Ovary (tissue), 9 donors: ENCODE measurements around the gene GPR137C. TPM values are rescaled to one million over a fixed set of nuclear protein-coding genes. Genes with fewer than 3 reads are reported as not detected.

Experiments
- DNase-seq, 5 donors: peaks; one replicate each; pipeline ENCODE4 v3.0.0-alpha.2; 2019 to 2020
- H3K27ac ChIP-seq, 2 donors: fragments of 200-600 bp; one replicate each; pipeline versions ENCODE4 v1.5.1 to v1.8.0; 2019 to 2022
- H3K27me3 ChIP-seq: fragments of 200-600 bp; one replicate; pipeline ENCODE4 v1.8.0; 2022
- H3K36me3 ChIP-seq: fragments of 200-600 bp; sonication (generic); one replicate; pipeline ENCODE4 v1.5.1; 2019
- H3K4me1 ChIP-seq: one replicate; pipeline ENCODE4 v1.8.1; 2013; ENCODE audit warnings: mild to moderate bottlenecking, moderate library complexity; ENCODE audit not compliant: insufficient read depth
- H3K4me3 ChIP-seq: fragments of 200-600 bp; sonication (generic); one replicate; pipeline ENCODE4 v1.5.1; 2017
- H3K9me3 ChIP-seq, 2 donors: fragments of 200-600 bp in 1 of 2; sonication (generic) in 1 of 2; one replicate each; pipeline versions ENCODE4 v1.5.1 to v1.8.1; 2013 to 2019; ENCODE audit warnings: mild to moderate bottlenecking in 1 of 2, moderate library complexity in 1 of 2
- CTCF ChIP-seq, 3 donors: fragments of 450-650 bp in 2 of 3; fragments of 200-600 bp in 1 of 3; IDR thresholded peaks; one replicate each; pipeline versions ENCODE4 v1.5.1 to v1.8.0; 2016 to 2022; ENCODE audit warnings: antibody characterized with exemption in 3 of 3, mild to moderate bottlenecking in 1 of 3
- EP300 ChIP-seq: sonication (generic); formaldehyde crosslinking; IDR thresholded peaks from one replicate; pipeline ENCODE4 v1.6.1; 2017; ENCODE audit warnings: antibody characterized with exemption
- POLR2A ChIP-seq: fragments of 450-650 bp; IDR thresholded peaks from one replicate; pipeline ENCODE4 v1.6.1; 2017; ENCODE audit warnings: antibody characterized with exemption, mild to moderate bottlenecking, moderate library complexity
- WGBS, 3 donors: extraction: QIAGEN DNeasy Blood & Tissue Kit in 1 of 3; methylation state at CpG; one replicate each; pipeline versions ENCODE4 v1.1.5 to v1.1.7; 2013 to 2017; 5-methylcytosine and 5-hydroxymethylcytosine counted together
- intact Hi-C, 4 donors: fragments of 100-400 bp; cut with DNase I; formaldehyde crosslinking; loops; one replicate each; pipeline versions ENCODE4 v1.11.0 to v1.15.1; 2022 to 2023
- polyA plus RNA-seq, 2 donors: library from polyadenylated mRNA; stranded (reverse); fragments of 200-250 nt in 1 of 2; fragments of 350-450 nt in 1 of 2; fragmentation: Illumina TruSeq in 1 of 2; extraction: RNeasy Lipid Tissue Mini Kit (QIAGEN cat#74804) in 1 of 2; gene quantifications; one replicate each; pipeline ENCODE4 v1.2.3, GENCODE V29; 2013 to 2014
- total RNA-seq, 7 donors: library from RNA; depleted of rRNA in 2 of 7; stranded (reverse); fragments of >200 nt in 2 of 7; fragmentation: NEBNext Ultra II Directional in 3 of 7; extraction: Animal tissue kit (Norgen Biotek cat#: 25700) in 3 of 7; gene quantifications; one replicate each; pipeline versions ENCODE4 v1.1.0 to v1.2.4, GENCODE V29; 2016 to 2023
- donor health status: DM: no; HTN: no; CAD: no; lungs with moderate emphysema.
- donor health status: DM: no; HTN: no; CAD: no.
- donor health status: Bipolar disorder and iron deficiency.
- donor health status: DM: yes; HTN: yes; CAD: no.
- donor health status: DM: no; HTN: no; CAD: no.
- donor health status: DM: yes; HTN: yes; CAD: no.

GPR137C gene
- total and polyA plus RNA-seq, 9 donors: 0.43 to 1.0 (median 0.50) TPM

GRCh38 chr14:52545584-52546317 lies 6.9 kb upstream of the GPR137C start:
- Histone ChIP-seq H3K4me3 (no peak overlapping the region), H3K9me3 (no peaks in the 10 kb centered on the region), H3K27ac (no peak overlapping the region), H3K4me1 (peaks cover 7% of the 10 kb centered on the region), H3K27me3 (no peaks in the 10 kb centered on the region), H3K36me3 (no peaks in the 10 kb centered on the region)
- intact Hi-C loops: no loop called here
- TF ChIP-seq POLR2A (no peak), EP300 (no peak), CTCF (IDR thresholded peaks at IDR 0.05) (no peak)
- WGBS, 3 donors: 43 to 49% (median 46%) methylated on average over 7 of the region's 7 CpGs
- no peak for DNase-seq

DNA sequence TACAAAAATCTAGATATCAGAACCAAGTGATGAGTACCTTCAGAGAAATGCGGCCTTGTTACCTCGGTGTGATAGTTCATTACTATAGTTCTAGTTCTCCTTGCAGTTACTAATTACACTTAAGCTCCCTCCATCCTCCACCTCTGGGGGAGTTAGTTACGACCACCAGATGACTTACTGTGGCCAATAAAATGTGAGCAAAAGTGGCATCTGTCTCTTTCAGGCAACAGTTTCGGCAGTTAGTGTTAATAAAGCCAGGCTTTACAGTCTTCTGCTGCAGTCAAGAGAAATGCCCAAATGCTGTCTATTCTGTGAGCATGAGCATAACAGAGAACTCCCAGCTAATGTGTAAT lies 6.3 kb upstream of the GPR137C start:
- H3K9me3 ChIP-seq: no peaks in the 10 kb centered on the region
- TF ChIP-seq EP300 (no peak), CTCF (IDR thresholded peaks at IDR 0.05) (no peak), POLR2A (no peak)
- intact Hi-C loops: no loop called here

GRCh38 chr14:52547027-52547426 lies 5.6 kb upstream of the GPR137C start:
- no peak overlapping the region for H3K4me3 ChIP-seq
- no peaks in the 10 kb centered on the region for H3K9me3 ChIP-seq
- no peak overlapping the region for H3K27ac ChIP-seq
- no peak for DNase-seq
- no peaks in the 10 kb centered on the region for H3K27me3 ChIP-seq
- H3K4me1 ChIP-seq: peaks cover 7% of the 10 kb centered on the region
- WGBS, 3 donors: 25 to 45% (median 36%) methylated on average over 2 of the region's 2 CpGs
- no peak for TF ChIP-seq POLR2A
- TF ChIP-seq EP300: no peak
- no peak for TF ChIP-seq CTCF (IDR thresholded peaks at IDR 0.05)
- intact Hi-C loops: no loop called here
- H3K36me3 ChIP-seq: no peaks in the 10 kb centered on the region

More for the DNA sequence above, 6.3 kb upstream of the GPR137C start:
- WGBS, 3 donors: 85 to 88% (median 86%) methylated on average over 4 of the region's 4 CpGs
- H3K36me3 ChIP-seq: no peaks in the 10 kb centered on the region
- peaks cover 7% of the 10 kb centered on the region for H3K4me1 ChIP-seq
- H3K27me3 ChIP-seq: no peaks in the 10 kb centered on the region
- H3K4me3 ChIP-seq: no peak overlapping the region
- DNase-seq: no peak
- H3K27ac ChIP-seq: no peak overlapping the region

- intact Hi-C loops: no loop called here
- 82 to 91% (median 85%) methylated on average over 3 of the region's 3 CpGs for WGBS, 3 donors
- Histone ChIP-seq H3K27ac (no peak overlapping the region), H3K27me3 (no peaks in the 10 kb centered on the region), H3K9me3 (no peaks in the 10 kb centered on the region), H3K4me1 (peaks cover 7% of the 10 kb centered on the region), H3K36me3 (no peaks in the 10 kb centered on the region), H3K4me3 (no peak overlapping the region)
- no peak for DNase-seq
- TF ChIP-seq CTCF (IDR thresholded peaks at IDR 0.05) (no peak), EP300 (no peak), POLR2A (no peak)
Observed at GRCh38 chr14:52547526-52547925, 5.1 kb upstream of the GPR137C start.
